ENCODE data around the gene SEC63.
"Not testable (repeated sequence)": the region's sequence is repeated elsewhere in the genome, so short reads cannot be mapped to it uniquely, and the experiment has no call there.

The SEC63 gene

GRCh38 chr6:107860963-107861362, 97.0 kb downstream of the SEC63 start:
- ATAC-seq, DNase-seq: not testable (repeated sequence)

DNA sequence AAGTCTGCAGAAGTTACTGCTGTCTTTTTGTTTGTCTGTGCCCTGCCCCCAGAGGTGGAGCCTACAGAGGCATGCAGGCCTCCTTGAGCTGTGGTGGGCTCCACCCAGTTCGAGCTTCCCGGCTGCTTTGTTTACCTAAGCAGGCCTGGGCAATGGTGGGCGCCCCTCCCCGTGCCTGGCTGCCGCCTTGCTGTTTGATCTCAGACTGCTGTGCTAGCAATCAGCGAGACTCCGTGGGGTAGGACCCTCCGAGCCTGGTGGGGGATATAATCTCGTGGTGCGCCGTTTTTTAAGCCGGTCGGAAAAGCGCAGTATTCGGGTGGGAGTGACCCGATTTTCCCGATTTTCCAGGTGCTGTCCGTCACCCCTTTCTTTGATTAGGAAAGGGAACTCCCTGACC, 97.9 kb downstream of the SEC63 start:
- not testable (repeated sequence) for ATAC-seq, DNase-seq

DNA sequence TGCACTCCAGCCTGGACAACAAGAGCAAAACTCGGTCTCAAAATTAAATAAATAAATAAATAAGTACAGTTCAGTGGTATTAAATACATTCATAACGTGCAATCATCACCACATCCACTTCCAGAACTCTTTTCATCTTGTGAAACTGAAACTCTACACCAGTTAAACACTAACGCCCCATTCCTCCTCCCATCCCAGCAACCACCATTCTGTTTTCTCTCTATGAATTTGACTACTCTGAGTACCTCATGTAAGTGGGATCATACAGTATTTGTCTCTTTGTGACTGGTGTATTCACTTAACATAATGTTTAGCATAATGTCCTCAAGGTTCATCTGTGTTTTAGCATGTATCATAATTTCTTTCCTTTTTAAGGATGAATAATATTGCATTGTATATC, 104.8 kb downstream of the SEC63 start:
- DNase-seq, result no peak
- peak; percentile 36 for ATAC-seq

DNA sequence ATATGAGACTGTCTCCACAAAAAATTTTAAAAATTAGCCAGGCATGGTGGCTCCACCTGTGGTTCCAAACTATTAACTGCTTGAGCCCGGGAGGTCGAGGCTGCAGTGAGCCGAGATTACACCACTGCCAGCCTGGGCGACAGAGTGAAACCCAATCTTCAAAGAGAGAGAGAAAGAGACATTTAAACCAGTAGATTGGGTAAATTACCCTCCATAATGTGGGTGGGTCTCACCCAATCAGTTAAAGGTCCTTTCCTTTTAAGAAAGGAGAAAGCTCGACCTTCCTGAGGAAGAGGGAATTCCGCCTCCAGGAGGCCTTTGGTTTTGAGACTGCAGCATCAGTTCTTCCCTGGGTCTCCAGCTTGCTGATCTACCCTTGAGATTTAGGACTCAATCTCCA, 108.7 kb downstream of the SEC63 start:
- ATAC-seq (no peak), DNase-seq (no peak)

DNA sequence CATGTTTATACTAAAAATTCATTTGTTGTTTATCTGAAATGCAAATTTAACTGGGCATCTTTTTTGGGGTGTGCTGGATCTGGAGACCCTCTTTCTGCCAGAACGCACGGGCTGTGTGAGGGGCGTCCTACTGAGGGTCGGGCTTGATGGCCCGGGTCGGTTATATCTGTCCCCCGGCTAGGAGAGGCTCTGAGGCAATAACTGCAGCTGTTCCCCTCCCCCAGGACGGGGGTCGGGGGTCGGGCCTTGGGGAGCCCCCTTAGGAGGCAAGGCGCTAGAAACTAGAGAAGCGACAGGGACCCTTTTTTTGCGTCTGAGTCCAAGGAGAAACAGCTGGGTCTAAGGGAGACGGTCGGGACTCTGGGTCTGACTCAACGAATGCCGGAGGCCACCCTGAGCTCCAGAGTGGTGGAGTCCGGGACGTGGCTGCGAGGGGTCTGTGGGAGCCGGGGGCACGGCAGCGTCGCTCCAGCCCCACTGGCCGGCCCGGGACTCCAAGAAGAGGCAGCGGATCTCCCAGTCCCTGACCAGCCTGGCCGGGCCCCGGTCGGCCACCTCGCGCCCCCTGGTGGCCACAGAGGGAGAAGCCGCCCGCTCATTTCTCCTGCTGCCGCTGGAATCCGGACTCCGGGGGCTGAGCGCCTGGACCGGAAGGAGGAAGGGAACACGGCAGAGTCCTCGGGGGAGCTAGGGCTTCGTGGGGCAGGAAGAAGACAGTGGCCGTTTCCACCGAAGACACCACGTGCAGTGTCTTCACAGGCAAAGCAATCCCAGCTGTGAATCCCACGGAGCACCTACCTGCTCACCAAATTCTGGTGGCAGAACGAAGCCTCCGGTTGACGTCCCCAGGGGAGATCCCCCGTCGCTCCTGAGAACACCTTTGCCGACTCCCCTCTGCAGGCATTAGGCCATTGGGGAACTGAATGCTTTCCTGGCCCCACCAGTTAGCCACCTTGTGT, 109.9 kb downstream of the SEC63 start:
- DNase-seq (peak; percentile 91), ATAC-seq (peak; percentile 90)

GRCh38 chr6:107846262-107846795, 111.7 kb downstream of the SEC63 start:
- DNase-seq (no peak), ATAC-seq (no peak)

DNA sequence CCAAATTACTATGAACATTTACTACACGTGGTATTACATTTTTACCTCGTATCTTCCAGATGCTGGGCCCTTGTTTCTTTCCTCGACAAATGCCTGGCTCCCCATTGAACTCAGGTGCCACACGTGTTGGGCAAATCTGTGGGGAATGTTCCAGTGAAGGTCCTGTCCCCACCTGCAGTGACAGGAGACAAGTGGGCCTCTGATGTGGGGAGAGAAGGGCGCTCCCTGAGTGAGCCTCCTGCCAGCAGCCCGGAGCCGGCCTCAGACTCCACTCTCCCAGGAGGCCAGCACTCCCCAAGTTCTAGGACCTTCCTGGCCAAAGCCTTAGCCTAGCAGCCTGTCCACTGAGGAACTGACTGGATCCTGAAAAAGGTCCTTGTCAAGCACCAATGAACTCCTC, 112.2 kb downstream of the SEC63 start:
- ATAC-seq (no peak), DNase-seq (no peak)

DNA sequence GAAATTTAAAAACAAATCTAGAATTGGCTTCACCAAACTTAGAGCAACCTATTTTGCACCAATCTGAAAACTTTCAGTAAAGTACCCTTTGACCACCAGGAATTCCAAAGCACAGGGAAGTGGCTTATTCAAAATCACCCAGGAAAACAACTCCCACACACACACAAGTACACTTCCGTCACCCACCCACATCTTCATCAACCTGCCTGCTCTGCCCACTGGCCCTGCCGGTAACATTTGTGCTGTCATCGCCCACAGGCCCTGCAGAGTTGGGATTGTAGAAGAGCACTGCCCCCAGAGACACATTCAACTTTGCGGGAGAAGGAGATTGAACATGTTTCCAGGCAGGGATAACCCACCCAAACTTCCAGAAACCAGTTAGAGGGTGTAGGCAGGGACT, 114.6 kb downstream of the SEC63 start:
- ATAC-seq (no peak), DNase-seq (peak; percentile 41)

DNA sequence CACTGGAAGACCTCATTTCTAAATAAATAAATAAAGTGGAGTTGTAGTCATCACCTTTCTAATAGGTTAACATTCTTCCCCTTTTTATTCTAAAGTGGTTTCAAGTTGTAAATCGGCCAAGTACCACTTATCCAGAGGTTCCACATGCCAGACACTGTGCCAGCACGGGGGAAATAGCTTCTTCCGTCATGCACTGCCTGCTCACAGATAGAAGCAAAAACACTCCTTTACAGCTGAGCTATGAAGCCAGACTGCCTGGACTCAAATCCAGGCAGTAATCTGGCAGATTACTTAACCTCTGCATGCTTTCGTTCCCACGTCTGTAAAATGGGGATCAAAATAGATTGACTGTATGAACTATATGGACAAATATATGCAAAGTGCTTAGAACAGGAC, 116.7 kb downstream of the SEC63 start:
- DNase-seq (no peak), ATAC-seq (no peak)

DNA sequence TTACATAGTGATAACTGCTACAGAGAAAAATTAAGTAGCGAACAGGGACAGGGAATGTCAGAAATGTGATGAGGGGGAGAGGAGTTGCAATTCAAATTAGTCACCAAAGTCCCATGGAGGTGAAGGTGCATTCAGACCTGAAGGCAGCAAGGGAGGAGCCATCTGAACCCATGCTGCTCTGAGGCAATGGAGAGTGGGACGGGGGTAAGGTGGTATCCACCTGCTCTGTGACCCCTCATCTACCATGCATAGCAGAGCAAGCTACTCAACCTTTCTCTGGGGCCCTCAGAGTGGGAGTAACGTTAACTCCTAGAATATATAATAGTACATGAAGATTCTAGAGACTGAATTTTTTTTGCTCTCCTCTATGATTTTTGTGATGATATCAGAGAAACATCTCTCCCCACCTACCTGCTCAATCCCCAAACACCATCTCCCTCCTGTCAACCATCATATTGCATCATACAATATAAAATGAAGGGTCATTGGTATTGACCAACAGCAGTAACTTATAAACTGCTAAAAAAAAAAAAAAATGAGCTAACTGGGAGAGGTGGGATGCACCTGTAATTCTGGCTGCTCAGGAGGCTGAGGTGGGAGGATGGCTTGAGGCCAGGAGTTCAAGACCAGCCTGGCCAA, 117.3 kb downstream of the SEC63 start:
- DNase-seq, result no peak

DNA sequence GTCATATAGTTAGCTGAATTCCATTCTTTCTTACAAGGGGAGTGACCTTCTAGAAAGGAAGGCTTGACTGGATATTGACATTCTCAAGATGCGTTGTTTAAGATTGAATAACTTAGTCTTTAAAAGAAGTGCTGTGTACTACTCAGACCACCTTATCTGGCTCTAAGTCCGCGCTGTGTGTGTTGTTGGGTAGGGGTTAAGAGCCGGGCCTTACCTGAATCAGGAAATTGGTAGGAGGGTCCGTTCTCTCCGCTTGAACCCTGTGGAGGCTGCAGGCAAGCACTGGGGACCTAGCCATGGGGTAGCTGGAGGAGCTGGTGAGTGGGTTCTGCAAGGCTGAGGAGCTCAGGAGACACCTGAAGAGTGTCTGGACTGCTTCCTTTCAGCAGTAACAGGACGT, 124.9 kb downstream of the SEC63 start:
- DNase-seq, result peak; percentile 1
- no peak for ATAC-seq

More for the DNA sequence above, 117.3 kb downstream of the SEC63 start:
- no peak for ATAC-seq

DNA sequence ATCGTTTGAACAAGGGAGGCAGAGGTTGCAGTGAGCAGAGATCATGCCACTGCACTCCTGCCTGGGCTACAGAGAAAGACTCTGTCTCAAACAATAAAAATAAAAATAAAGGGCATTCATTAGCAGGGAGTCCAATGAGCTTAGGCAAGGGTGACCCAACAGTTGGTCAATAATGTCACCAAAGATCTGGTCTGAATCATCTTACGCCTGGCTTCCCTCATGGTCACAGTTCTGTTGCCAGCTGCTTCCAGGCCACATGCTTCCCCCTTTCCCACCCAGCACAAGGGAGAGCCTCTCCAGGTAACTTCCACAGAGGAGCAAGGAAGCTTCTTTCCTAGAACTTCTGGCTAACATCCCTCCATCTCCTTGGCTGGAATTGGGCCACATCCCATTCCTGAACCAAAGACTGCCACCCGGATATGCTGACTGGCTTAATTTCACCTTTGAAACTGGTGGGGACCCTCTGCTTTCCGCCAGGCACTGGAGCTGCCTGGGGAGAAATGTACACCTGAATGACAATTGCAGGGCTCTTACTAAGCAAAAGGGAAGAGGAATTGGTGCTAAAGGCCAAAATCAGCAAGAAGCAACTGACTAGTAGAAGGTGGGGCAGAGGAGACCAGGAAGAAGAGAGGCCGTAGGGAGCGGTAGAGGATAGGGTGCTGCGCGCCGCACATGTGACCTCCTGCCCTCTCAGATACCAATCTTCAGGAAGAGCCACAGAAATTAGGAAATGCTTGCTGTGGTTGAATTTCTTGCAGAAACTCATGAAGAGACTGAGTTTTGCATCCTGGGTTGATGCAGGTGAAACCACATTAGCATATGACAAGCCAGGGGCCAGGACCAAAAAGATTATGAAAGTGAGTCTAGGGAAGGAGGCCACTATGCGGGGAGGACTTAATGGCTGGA, 125.6 kb downstream of the SEC63 start:
- DNase-seq, result no peak
- ATAC-seq, result no peak

- DNase-seq, result no peak
- ATAC-seq, result no peak
Measured at GRCh38 chr6:107830060-107830459, 127.9 kb downstream of the SEC63 start.

GRCh38 chr6:107827541-107827940, 130.5 kb downstream of the SEC63 start:
- DNase-seq (peak; percentile 66), ATAC-seq (peak; percentile 64)

DNA sequence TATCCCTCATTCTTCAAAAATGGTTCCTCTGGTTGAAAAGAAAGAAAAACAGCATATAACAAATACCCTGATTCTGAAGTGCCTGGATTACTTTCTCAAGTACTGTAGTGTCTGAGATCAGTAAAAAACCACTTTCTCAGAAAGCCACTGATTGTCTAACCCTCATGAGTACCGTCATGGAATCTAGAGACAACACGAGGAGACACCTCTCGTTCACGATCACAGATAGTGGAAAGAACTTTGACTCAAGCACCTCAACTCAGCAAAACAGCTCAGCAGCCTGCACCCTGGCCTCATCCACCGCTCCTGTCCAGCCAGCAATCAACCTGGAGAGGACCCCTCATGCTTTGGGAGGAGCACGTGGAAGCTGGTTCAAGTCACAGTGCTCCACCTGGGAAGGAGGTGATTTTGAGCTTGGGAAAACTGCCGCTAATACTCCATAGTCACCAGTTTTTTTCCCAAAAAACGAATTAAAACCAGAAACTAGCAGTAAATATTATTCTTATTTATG, 134.9 kb downstream of the SEC63 start:
- peak; percentile 65 for ATAC-seq
- DNase-seq, result peak; percentile 56

GRCh38 chr6:107822176-107823046, 135.6 kb downstream of the SEC63 start:
- ATAC-seq (peak; percentile 22), DNase-seq (peak; percentile 47)

DNA sequence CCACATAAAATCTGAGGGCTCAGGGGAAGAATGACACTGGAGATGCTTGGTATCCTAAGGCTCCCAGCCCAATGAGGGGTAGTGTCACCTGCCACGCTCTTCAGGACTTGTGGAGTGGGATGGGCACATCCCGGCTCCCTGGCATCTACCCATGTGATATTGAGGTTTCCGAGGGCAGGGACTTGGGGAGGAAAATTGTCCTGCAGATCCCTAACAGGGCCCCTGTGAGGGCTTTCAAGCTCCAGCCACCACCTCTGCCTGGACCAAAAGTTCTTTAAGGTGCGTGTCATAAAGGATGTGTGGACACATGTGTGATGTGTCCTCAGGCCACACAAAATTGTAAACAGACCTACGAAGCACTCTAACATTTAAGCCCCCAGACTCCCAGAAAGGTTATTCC, 136.4 kb downstream of the SEC63 start:
- no peak for ATAC-seq
- DNase-seq, result no peak

- ATAC-seq (no peak), DNase-seq (peak; percentile 39)
Measured at GRCh38 chr6:107820338-107821261, 137.4 kb downstream of the SEC63 start.

DNA sequence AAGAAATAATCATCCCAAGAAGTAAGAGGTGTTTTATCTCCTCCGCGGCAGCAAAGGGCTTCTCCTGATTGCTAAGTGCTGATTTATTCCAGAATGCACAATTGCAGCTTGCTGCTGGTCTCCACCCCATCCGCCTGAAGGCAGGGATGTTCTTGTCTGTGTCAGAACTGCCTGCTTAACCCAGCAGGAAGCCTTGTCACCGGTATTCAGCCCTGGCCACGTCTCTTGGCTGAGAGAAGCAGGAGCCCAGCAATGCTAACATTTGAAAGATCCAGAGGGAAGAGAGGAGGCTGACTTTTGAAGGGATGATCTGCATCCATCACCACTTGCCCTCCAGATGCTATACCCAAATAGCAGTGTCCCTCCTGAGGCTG, 138.1 kb downstream of the SEC63 start:
- DNase-seq (peak; percentile 46), ATAC-seq (peak; percentile 7)

GRCh38 chr6:107819217-107819616, 138.8 kb downstream of the SEC63 start:
- ATAC-seq (peak; percentile 13), DNase-seq (peak; percentile 44)
